IPS-15b (cell line): ENCODE results near the gene LIMS1.
"Not testable (repeated sequence)": the region's sequence is repeated elsewhere in the genome, so short reads cannot be mapped to it uniquely, and the experiment has no call there.

Experiments
- H3K27me3 ChIP-seq: one replicate; pipeline ENCODE4 v1.6.1; 2013; ENCODE audit warnings: low read length; ENCODE audit not compliant: control insufficient read depth, insufficient read depth
- H3K36me3 ChIP-seq: one replicate; pipeline ENCODE4 v1.6.1; 2013; ENCODE audit warnings: low read length; ENCODE audit not compliant: control insufficient read depth, insufficient read depth
- H3K4me1 ChIP-seq: one replicate; pipeline ENCODE4 v1.6.1; 2013; ENCODE audit warnings: mild to moderate bottlenecking, low read length; ENCODE audit not compliant: control insufficient read depth, insufficient read depth
- H3K4me3 ChIP-seq: one replicate; pipeline ENCODE4 v1.5.1; 2013; ENCODE audit warnings: low read depth, low read length
- H3K9ac ChIP-seq: one replicate; pipeline ENCODE4 v1.6.1; 2013; ENCODE audit warnings: low read depth, mild to moderate bottlenecking, low read length
- H3K9me3 ChIP-seq: one replicate; pipeline ENCODE4 v1.6.1; 2013; ENCODE audit warnings: mild to moderate bottlenecking, low read length; ENCODE audit not compliant: control insufficient read depth, insufficient read depth

Gene LIMS1

DNA sequence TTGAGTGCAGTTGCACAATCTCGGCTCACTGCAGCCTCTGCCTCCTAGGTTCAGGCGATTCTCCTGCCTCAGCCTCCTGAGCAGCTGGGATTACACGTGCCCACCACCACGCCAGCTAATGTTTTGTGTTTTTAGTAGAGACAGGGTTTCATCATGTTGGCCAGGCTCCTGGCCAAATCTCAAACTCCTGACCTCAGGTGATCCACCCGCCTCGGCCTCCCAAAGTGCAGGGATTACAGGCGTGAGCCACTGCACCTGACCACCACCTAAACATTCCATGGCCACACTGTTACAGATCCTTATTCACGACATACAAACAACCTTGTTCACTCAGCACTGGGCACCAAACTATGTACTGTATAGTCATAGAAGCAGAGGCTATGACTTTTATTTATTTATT is 116.2 kb downstream of the LIMS1 start:
- not testable (repeated sequence) for H3K9ac ChIP-seq, H3K36me3 ChIP-seq

DNA sequence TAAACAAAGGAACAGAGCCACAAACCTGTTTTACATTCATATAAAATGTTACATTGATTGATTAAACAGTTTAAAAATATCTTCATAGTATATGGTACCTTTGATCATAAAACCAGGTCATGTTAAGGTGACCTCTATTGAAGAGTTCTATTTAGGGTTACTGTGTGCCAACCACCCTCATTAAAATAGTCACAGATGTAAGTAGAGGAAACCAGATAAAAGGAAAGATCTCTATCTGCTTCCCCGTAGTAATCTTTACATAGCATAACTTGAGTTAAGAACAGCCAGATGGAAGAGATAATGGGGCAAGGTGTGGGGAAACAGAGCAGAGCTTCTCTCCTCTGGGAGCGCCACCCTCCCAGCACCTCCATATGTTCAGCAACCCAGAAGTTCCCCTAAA is 117.2 kb downstream of the LIMS1 start:
- not testable (repeated sequence) for H3K36me3 ChIP-seq, H3K9ac ChIP-seq, H3K27me3 ChIP-seq, H3K4me1 ChIP-seq, H3K4me3 ChIP-seq, H3K9me3 ChIP-seq

More for the DNA sequence above, 116.2 kb downstream of the LIMS1 start:
- not testable (repeated sequence) for H3K4me3 ChIP-seq, H3K4me1 ChIP-seq, H3K27me3 ChIP-seq, H3K9me3 ChIP-seq

DNA sequence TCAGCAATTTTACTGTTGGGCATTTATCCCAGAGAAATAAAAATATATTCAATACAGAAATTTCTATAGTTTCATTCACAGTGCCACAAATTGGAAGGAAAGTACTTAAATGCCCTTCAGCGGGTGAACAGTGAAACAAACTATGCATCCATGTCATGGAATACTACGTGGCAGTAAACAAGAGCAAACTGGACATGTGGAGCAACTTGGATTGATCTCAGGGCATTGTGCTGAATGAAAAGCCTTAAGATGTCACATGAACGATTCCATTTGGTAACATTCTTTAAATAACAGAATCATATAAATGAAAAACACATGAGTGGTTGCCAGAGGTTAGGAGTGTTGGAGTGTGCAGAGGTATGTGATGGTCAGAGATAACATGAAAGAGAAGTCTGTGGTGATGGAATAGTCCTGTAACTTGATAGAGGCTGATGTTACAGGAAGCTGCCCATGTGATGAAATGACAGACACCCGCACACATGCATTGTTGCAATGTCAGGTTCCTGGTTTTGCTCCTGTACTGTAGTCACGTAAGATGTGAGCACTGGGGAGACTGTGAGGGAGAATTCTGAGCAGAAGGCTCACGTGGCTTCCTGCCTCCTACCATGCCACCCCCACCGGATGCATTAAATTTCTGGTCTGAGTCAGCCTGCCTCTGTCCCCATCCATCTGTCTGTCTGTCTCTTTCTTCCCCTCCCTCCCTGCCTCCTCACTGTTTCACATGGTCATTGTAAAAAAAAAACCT is 118.1 kb downstream of the LIMS1 start:
- H3K9ac ChIP-seq, H3K27me3 ChIP-seq, H3K4me1 ChIP-seq, H3K4me3 ChIP-seq, H3K9me3 ChIP-seq, H3K36me3 ChIP-seq: not testable (repeated sequence)

DNA sequence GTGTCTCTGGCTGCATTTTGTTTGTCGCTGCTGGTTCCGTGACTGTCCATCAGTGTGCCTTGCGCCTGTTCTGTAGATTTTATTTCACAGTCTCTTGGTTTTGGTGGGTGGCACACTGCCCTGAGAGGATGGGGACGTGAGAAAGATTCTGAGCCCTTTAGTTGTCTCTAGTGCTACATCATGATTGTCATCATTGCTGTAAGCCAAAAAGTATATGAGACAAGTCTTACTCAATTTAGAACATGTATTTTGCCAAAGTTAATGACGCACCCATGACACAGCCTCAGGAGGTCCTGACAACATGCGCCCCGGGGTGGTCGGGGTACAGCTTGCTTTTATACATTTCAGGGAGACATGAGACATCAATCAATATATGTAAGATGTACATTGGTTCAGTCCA is 119.2 kb downstream of the LIMS1 start:
- H3K27me3 ChIP-seq, H3K4me1 ChIP-seq, H3K36me3 ChIP-seq, H3K4me3 ChIP-seq, H3K9me3 ChIP-seq, H3K9ac ChIP-seq: not testable (repeated sequence)

DNA sequence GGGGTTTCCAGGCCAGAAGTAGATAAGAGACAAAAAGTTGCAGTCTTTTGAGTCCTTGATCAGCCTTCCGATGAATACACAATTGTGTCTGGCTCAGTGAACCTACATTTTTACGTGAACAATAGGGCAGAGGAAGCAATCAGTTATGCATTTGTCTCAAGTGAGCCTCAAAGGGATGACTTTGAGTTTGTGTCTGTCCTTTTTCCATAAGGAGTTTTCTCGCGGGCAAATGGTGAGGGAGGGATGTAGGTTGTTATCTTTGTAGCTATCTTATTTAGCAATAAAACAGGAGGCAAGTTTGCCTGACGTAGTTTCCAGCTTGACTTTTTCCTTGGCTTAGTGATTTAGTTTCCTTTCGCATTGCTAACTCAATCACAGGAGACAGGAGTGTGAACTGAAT is 119.6 kb downstream of the LIMS1 start:
- not testable (repeated sequence) for H3K4me3 ChIP-seq, H3K9me3 ChIP-seq, H3K27me3 ChIP-seq, H3K9ac ChIP-seq, H3K36me3 ChIP-seq, H3K4me1 ChIP-seq

DNA sequence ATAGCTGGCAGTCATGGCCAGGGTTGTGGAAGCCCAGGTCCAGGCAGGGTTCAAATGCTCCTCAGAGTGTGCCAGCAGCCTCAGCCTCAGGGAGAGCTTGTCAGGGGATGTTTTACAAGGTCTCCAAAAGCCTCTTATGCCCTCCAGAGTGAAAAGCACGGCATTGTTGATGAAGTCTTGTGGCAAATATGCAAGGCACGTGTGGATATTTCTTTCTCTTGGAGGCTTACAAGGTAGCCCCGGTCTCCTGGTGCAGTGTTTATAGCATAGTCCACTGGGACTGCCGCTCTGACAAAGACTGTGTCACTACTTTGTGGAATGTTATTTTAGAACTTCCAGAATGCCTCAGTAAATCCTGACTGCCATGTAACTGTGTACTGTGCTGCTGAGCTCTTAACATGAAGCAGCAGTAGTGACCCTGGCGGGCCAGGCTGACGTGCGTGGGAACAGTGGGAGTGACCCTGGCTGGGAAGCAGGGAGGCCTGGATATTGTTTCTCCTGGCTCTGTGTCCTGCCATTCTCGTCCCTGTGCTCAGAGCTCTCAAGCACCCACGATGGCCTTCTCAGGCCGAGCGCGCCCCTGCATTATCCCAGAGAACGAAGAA is 120.4 kb downstream of the LIMS1 start:
- H3K4me1 ChIP-seq, H3K4me3 ChIP-seq, H3K9ac ChIP-seq, H3K27me3 ChIP-seq, H3K9me3 ChIP-seq, H3K36me3 ChIP-seq: not testable (repeated sequence)

DNA sequence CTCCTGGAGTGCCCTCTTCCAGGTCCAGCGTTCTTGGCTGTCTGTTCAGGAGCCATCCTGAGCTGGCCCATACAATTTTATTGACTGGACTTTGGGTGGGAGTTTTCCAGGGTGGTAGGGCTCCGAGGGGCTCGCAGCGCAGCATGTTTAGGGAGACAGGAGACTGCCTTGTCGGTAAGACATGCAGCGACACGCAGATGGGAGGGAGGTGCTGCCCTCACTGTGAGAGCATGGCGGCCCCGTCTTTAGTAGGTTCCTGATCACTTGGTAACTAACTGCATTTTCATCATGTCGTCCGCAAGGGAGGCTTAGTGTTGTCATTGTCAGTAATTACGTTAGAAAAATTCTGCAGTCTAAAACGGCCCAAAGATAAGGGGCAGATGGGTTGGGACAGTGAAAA is 121.0 kb downstream of the LIMS1 start:
- not testable (repeated sequence) for H3K4me3 ChIP-seq, H3K9ac ChIP-seq, H3K27me3 ChIP-seq

DNA sequence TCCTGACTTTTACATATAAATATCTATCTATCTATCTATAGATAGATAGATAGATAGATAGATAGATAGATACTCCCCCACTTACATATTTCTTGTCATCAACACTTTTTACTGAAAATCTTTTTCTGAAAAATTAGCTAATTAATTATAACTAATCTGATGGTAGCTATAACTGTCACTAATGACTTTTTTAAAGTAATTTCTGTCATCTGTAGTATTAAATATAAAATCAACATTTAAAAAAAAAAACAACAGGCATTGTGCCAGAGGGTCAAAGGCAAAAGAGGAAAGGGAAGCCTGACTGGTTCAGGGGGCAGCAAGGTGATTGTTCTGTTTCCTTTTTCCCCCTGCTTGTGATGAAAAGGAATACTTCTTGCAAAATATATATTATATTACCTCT is 122.0 kb downstream of the LIMS1 start:
- H3K4me3 ChIP-seq, result not testable (repeated sequence)

More for the DNA sequence above, 121.0 kb downstream of the LIMS1 start:
- not testable (repeated sequence) for H3K9me3 ChIP-seq, H3K36me3 ChIP-seq, H3K4me1 ChIP-seq

DNA sequence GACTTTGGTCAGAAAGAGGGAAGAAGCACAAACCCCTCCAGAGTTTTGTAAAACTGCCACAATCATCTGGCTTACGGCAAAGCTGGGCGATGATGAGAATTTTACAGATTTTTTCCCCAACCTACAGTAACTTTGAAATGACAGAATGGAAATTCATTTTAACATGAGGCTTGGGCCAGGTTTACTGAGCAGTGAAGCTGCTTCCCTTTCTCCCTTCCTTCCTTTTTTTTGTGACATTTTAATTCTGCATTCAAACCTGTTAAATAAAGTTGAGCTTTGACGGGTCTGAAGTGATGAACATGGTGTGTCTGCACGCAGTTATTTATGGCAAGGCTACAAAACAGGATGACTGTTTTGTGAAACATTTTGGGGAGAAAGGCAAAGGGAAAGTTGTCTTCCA is 123.2 kb downstream of the LIMS1 start:
- not testable (repeated sequence) for H3K4me1 ChIP-seq, H3K9ac ChIP-seq, H3K9me3 ChIP-seq, H3K27me3 ChIP-seq, H3K4me3 ChIP-seq, H3K36me3 ChIP-seq

More for the DNA sequence above, 122.0 kb downstream of the LIMS1 start:
- not testable (repeated sequence) for H3K9me3 ChIP-seq, H3K4me1 ChIP-seq, H3K27me3 ChIP-seq, H3K36me3 ChIP-seq, H3K9ac ChIP-seq

DNA sequence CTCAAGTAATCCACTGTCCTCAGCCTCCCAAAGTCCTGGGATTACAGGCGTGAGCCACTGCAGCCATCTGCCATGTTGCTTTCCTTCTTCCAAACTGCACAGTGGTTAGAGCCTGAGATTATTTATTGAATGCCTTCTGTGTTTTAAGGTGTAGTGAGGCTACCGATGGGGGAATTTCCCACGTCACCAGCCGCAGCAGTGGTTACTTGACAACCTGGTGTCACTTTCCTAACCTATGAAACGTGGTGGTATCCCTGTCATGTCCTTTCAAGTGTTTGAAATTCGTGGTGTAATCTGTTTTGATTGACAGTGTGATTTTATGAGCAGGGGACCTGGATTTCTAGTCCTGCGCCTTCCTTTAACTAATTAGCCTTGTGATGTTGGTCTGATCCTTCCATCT is 124.3 kb downstream of the LIMS1 start:
- H3K36me3 ChIP-seq, H3K9me3 ChIP-seq, H3K4me1 ChIP-seq, H3K27me3 ChIP-seq, H3K4me3 ChIP-seq, H3K9ac ChIP-seq: not testable (repeated sequence)

DNA sequence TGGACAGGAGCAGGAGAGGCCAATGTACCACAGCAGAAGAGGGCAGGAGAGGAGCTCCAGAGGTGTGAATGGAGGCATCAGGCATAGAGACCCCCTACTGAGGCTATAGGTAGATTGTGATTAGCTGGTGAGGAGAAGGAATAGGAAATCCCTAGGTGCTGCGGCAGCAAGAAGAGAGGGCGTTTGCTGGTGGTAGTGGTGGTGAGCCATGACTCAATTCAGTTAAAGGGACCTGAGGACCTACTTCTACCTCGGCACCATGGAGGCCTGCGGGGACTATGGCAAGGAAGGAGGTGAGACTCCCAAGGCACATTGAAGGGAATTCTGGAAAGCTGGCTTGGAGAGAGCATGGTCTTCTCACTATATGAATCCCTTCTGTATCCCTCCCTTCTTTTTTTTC is 127.2 kb downstream of the LIMS1 start:
- H3K27me3 ChIP-seq, H3K4me3 ChIP-seq, H3K36me3 ChIP-seq, H3K9me3 ChIP-seq, H3K4me1 ChIP-seq, H3K9ac ChIP-seq: not testable (repeated sequence)

DNA sequence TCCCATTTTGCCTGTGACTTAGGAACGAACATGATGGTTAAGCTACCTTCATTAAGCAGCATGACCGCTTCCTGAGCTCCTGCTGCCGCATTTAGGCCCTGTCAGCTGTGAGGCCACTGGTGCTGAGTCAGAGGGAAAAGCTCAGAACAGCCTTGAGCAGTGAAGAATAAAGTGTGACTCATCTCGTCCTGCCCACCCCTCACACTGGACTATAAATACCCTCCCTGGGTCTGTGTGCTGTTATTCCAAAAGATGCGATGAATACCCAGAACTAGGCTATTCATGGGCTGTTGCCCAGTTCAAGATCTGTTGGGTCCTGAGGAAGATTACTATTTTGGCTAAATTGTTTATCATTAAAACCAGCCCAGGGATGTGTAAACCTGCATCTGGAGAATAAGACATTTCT is 127.9 kb downstream of the LIMS1 start:
- H3K36me3 ChIP-seq, H3K9me3 ChIP-seq, H3K4me1 ChIP-seq, H3K9ac ChIP-seq, H3K4me3 ChIP-seq, H3K27me3 ChIP-seq: not testable (repeated sequence)
